DOHH2 (cell line): ENCODE measurements around the gene ANKRD28.

ENCODE experiments used
- EZH2phosphoT487 ChIP-seq: fragments of 200-600 bp; sonication (generic); IDR thresholded peaks from 2 replicates; pipeline ENCODE4 v1.6.1; 2017; ENCODE audit warnings: borderline replicate concordance, mild to moderate bottlenecking, antibody characterized with exemption, low read length, moderate library complexity, mixed read lengths
- TF ChIP-seq, protein P1 (sequence below): fragments of 200-600 bp; sonication (generic); IDR thresholded peaks from one replicate; pipeline ENCODE4 v1.5.1; 2014; ENCODE audit warnings: antibody characterized with exemption, mild to moderate bottlenecking, low read depth, low read length; ENCODE audit not compliant: poor library complexity, severe bottlenecking

DNA sequence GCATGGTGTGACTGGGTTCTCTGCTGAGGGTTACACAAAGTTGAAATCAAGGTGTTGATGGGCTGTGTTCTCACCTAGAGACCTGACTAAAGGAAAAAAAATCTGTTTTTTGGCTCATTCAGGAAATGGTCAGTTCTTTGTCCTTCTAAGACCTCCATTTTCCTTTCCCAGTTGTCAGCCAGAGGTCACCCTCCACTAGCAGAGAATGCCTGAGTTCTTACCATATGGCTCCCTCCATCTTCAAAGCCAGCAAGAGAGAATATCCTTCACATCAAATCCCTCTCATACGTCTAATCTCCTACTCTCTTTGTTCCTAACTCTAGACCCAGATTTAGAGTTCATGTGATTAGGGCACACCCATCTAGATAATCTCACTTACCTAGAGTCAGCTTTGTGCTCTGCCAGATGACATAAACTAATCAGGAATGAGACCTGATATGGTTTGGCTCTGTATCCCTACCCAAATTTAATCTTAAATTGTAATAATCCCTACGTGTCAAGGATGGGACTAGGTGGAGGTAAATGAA lies 19.4 kb downstream of the ANKRD28 start:
- TF ChIP-seq, protein P1, sequence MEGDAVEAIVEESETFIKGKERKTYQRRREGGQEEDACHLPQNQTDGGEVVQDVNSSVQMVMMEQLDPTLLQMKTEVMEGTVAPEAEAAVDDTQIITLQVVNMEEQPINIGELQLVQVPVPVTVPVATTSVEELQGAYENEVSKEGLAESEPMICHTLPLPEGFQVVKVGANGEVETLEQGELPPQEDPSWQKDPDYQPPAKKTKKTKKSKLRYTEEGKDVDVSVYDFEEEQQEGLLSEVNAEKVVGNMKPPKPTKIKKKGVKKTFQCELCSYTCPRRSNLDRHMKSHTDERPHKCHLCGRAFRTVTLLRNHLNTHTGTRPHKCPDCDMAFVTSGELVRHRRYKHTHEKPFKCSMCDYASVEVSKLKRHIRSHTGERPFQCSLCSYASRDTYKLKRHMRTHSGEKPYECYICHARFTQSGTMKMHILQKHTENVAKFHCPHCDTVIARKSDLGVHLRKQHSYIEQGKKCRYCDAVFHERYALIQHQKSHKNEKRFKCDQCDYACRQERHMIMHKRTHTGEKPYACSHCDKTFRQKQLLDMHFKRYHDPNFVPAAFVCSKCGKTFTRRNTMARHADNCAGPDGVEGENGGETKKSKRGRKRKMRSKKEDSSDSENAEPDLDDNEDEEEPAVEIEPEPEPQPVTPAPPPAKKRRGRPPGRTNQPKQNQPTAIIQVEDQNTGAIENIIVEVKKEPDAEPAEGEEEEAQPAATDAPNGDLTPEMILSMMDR, result no peak
- no peak for TF ChIP-seq EZH2phosphoT487
